OCI-M1 (cell line): Measurements from ENCODE around the gene ALCAM.
"Not testable (repeated sequence)": the region's sequence is repeated elsewhere in the genome, so short reads cannot be mapped to it uniquely, and the experiment has no call there.

Experiments
- DNase-seq: peaks from one replicate; lab custom pipeline; 2025; lab: John Stamatoyannopoulos, UW

The ALCAM gene

GRCh38 chr3:105388176-105388575, 21.5 kb downstream of the ALCAM start:
- DNase-seq, result peak; percentile 12

DNA sequence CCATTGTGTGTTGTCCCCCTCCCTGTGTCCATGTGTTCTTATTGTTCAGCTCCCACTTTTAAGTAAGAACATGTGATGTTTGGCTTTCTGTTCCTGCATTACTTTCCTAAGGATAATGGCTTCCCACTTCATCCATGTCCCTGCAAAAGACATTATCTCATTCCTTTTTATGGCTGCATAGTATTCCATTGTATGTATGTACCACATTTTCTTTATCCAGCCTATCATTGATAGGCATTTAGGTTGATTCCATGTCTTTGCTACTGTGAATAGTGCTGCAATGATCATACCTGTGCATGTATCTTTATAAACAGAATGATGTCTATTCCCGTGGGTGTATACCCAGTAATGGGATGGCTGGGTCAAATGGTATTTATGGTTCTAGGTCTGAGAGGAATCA, 23.1 kb downstream of the ALCAM start:
- DNase-seq, result not testable (repeated sequence)

DNA sequence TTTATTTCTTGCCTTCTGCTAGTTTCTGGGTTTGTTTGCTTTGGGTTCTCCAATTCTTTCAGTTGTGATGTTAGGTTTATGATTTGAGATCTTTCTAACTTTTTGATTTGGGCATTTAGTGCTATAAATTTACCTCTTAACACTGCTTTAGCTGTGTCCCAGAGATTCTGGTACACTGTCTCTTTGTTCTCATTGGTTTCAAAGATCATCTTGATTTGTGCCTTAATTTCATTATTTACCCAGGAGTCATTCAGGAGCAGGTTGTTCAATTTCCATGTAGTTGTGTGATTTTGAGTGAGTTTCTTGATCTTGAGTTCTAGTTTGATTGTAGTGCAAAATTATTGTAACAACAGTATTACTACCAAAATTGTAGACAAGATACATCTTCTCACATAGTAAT, 25.9 kb downstream of the ALCAM start:
- not testable (repeated sequence) for DNase-seq

DNA sequence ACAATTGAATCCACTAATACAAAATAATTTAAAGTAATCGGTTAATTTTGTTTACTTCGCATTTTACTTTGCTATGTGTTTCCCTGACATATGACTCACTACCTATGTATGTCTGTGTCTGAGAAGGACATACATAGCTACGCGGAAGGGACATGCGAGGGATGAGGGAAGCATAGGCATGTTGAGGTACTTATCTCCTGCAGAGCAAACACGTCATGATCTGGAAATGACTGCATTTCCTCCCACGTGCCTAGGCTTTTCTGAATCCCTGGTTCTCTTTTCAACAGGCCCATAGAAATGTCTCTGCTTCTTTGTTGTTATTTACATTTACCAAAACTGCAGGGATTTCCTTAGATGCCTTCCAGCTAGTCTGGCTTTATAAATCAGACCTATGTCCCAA, 27.5 kb downstream of the ALCAM start:
- DNase-seq, result no peak

DNA sequence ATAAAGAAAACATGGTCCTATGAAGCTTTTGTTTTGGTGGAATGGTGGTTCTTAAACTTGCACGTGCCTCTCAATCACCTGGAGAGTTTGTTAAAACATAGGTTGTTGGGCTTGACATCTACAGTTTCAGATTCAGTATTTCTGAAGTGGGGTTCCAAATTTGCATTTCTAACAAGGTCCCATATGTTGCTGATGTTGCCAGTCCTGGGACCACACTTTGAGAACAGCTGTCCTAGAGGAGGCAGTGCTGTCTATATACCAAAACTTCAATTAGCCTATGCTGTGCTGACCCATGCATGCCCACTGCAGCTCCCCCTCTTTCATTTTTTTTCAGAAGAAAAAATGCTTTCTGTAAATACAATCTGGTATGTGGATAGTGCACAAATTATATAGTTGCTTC, 31.3 kb downstream of the ALCAM start:
- no peak for DNase-seq

DNA sequence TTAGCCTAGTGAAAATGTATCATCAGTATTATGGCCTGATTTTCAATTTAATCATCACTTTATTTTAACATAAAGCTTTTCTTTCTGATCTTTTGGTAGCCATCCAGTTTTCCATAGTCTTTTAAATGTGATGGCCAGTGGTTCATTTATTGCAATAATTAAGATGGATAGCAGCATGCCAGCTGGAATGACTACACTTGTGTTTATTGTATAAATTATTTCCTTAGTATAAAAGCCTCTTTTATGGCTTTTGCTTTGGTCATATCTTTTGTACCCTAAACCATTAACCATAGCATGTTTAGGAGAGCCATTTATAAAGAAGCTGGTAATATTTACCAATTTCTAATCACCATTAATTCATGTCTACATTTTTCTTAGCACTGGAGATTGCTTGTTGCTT, 31.7 kb downstream of the ALCAM start:
- no peak for DNase-seq

- DNase-seq, result no peak
Observed at GRCh38 chr3:105399062-105399461, 32.4 kb downstream of the ALCAM start.

DNA sequence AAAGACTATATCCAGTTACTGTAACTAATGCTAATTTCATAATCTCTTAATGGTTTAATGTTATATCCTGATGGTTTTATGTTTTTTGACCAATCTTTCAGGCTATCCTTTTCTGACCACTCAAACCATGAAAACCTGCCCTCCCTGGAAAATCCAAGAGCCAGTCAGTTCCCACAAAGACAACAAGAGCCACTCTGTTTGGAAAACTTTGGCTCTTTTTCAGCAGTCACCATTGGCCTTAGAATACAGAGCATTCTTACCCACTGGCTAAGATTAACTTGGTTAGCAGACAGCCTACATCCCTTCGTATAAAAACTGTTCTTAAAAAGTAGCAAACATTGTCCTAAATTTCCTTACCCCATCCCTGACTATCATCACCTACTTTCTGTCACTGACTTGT, 32.9 kb downstream of the ALCAM start:
- no peak for DNase-seq

- DNase-seq, result no peak
Observed at GRCh38 chr3:105401254-105401653, 34.5 kb downstream of the ALCAM start.

DNA sequence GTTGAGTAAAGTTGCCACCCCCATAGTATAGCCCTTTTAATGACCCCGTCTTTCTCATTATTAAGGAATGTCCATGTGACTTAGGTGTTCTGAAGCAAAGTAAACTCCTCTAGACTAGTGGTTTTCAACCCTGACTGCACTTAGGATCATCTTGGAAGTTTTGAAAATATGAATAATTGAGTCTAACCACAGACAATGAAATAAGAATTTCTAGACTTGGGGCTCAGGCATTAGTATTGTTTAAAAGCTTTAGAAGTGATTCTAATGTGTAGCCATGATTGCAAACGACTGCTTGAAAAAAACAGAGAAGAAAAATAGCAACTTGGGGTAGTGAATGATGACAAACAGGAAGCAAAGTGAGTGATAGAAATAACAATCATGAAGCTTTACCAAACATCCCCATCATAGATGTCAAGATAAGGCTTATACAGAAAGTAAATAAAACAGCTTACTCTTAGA, 35.0 kb downstream of the ALCAM start:
- DNase-seq, result no peak

GRCh38 chr3:105402287-105402801, 35.6 kb downstream of the ALCAM start:
- no peak for DNase-seq

- DNase-seq, result not testable (repeated sequence)
Observed at GRCh38 chr3:105403034-105403433, 36.3 kb downstream of the ALCAM start.

DNA sequence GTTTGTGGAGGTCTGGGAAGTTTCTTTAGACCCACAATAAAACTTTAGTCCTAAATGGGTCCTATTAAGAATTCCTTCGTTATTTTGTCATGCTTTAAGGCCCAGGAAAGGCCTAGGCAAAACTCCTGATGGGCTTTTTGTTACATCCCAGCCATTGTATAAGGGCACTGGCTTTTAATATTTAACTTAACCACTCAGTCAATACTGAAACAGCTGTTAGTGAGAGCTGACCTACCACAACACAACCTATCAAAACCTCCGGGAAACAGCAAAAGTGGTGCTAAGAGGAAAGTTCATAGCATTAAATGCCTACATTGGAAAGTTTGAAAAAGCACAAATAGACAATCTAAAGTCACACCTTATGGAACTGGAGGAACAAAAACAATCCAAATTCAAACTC, 39.6 kb downstream of the ALCAM start:
- DNase-seq, result no peak

GRCh38 chr3:105409364-105409763, 42.7 kb downstream of the ALCAM start:
- DNase-seq, result no peak

DNA sequence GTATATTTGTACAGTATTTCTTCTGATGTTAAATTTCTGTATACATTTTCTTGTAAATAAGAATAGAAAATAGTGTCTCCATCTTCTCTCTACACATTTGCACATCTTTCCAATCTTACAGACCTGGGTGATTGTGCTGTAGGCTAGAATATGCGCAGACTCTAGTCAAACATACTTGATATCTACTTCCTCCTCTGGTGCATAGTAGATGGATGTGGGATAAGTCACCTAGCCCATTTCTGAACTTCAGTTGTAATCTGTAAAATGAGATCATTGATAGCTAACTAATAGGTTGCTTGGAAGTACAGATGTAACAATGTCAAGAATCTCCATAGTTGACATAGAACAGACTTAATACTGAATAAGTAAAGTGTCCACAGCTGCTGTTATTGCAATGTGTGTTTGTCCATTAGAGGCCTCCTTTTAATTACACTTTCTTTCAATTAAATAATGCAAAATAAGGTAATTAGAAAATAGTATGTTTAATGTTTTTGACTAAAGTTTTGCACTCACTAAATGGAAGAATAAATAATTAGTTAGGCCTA, 46.7 kb downstream of the ALCAM start:
- no peak for DNase-seq

DNA sequence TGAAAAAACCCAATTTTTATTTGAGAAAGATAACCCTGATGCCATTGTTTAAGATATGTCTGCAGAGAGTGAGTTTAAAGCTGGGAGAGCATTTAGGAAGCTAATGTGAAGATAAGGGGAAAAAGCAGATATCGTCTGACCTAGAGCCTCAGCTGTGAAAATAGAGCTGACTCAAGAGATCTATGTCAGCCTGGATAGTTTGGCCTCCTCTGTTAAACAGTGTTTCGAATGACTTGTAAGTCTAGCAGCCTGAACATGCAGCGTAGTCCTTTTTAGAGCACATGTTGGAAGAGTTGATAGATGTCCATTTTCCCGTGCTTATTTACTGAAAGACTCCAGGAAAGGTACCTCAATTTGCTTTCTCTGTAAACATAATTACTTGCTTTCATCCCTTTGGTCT, 48.1 kb downstream of the ALCAM start:
- peak; percentile 33 for DNase-seq

DNA sequence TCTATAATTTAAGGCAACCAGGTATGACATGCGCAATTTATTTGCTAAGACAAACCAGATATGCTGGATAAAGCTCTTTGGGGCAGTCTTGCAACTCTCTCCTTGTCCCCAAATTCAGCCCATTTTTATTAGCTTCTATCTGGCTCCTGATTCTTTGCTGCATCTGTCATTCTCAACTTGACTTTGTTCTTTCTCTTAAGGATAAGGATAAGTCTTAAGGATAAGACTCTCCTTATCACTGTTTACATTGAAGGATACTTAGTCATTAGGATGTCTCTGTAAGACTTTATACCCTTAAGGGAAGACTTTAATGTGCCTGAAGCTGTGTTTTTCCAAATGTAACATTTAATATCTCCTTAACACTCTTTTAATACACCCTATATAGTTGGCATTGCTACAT, 49.2 kb downstream of the ALCAM start:
- no peak for DNase-seq

GRCh38 chr3:105417525-105418289, 51.0 kb downstream of the ALCAM start:
- DNase-seq, result peak; percentile 14

DNA sequence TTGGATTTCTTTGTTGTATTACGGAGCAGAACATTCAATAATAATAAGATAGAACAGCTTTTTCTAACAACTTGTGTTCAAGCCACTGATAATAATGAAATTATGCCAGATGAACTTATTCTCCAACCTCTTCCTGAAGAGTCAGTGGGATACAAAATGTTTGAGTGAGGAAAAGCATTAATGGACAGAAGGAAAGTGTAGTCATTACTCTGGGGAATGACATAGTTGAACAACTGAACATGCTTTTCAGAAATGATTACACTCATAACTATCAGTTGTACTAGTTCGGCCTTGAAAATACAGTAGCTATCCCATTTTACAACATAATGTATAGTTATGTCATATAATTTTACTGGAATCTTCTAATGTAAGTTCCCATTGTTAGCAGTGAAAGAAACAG, 55.9 kb downstream of the ALCAM start:
- no peak for DNase-seq

DNA sequence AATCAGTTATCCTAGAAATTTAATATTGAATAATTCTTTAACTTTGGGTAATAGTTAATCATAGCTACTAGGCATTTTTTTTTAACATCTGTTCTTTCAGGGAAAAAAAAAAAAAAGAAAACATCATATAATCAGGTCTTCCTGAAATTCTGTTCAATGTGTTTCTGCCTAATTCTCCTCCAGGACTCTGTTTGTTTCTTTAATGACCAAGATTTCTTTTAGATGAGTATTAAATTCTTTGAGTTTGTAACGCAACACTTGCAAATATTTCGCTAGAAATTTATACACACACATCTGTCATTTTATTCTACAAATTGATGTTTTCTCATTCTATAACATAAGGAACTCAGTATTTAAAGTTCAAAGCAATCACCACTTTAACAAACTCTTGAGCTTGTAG, 56.7 kb downstream of the ALCAM start:
- no peak for DNase-seq

- no peak for DNase-seq
Observed at GRCh38 chr3:105424412-105425152, 57.9 kb downstream of the ALCAM start.

DNA sequence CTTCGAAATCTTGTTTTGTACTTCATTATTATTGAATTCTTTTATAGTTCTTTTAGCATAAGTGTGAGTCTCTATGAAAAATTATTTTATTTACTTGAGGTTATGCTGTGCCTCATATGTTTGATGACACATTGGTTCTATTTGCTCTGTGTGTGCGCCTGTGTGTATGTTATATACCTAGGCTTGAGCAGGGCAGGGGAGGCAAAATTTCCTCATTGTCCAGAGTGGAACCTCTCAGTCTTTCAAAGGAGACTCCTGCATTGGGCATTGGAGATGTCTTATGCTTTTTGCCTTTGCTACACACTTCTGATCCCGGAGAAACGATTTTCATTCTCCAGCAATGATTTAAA, 58.4 kb downstream of the ALCAM start:
- no peak for DNase-seq

GRCh38 chr3:105427332-105427731, 60.6 kb downstream of the ALCAM start:
- no peak for DNase-seq
